CD4-positive, alpha-beta T cell treated with Interleukin-4 for 1 hour (primary cell): Measurements from ENCODE around the gene ATP23.

Experiments used
- DNase-seq, 2 donors: peaks; one replicate each; pipeline ENCODE4 v3.0.0-alpha.2; 2020 to 2022

Gene ATP23

GRCh38 chr12:57909056-57909455 is 32.3 kb upstream of the ATP23 start:
- DNase-seq: no peak

- no peak for DNase-seq
These were observed 31.8 kb upstream of the ATP23 start for GRCh38 chr12:57909611-57910010.

GRCh38 chr12:57918147-57918546 is 23.2 kb upstream of the ATP23 start:
- DNase-seq: no peak

GRCh38 chr12:57927086-57927485 is 14.3 kb upstream of the ATP23 start:
- no peak for DNase-seq

DNA sequence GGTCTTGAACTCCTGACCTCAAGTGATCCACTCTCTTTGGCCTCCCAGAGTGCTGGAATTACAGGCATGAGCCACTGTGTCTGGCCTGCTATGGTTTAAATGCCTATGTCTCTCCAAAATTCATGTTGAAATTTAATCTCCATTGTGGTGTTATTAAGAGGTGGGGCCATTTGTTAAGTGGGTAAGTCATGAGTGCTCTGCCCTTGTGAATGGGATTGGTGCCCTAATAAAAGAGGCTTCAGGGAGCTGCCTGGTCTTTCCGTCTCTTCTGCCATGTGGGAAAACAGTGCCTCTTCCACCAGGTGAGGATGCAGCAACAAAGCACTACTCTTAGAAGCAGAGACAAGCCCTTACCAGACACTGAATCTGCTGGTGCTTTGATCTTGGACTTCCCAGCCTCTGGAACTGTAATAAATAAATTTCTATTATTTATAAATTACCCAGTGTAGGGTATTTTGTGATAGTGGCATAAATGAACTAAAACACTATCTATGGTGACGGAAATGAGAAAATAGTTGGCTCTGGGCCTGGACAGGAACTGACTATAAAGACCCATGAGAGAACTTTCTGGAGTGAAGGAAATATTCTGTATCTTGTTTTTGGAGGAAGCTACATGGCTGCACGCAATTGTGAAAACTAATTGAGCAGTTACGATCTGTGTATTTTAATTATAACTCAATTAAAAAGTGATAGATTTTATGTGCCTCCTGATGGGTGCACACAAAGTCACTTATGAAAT is 12.1 kb upstream of the ATP23 start:
- DNase-seq: no peak

- no peak for DNase-seq
These were observed 6.5 kb upstream of the ATP23 start for GRCh38 chr12:57934819-57935218.

DNA sequence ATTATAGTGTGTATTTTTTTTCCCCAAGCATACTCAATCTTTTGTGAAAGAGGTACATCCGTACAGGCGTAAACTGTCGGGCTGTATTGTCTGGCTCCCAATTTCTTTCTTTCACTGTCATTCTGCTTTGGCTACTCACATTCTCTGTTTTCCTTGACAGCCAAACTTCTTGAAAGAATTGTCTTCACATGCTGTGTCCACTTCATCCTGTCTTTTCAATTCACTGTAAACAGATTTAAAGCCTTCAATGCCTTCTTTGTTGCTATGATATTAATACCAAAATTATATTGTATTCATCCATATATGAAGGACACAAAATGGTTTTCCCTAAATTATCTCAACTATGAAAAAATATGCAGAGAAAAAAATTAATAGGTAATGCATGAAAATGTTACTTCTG is 6.0 kb upstream of the ATP23 start:
- DNase-seq: no peak

DNA sequence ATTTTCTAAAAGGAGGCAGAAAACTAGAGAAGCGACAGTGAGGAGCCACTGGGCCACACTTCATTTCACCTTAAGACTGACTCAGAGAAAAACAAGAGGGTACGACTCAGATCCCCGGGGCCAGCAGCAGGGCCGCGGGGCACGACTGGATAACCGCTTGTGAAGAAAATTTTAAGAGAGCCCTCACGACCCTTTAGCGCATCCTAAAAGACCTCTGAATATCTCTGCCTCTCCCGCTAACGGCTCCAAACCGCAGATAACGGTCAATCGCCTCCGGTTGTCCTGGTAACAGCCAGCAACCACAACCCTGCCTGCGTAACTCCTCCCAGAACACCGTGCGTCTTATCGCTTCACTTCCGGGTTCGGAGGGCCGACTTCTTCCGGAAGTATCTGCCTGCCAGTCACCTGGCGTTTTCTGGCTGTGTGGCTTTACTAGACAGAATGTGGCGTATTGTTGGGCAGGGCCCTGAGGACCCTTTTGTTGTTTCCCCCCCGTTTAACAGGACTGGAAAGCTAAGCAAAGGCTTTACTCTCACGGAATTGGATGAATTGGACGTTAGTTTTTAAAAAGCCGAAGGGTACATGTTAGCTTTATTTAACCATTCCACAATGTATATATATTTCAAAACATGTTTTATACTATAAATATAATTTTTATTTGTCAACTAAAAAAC is 5.4 kb upstream of the ATP23 start:
- peak; percentile 96 to 97 for DNase-seq

- no peak for DNase-seq
These were observed 4.9 kb upstream of the ATP23 start for GRCh38 chr12:57936513-57936883.

- DNase-seq: no peak
These were observed 2.1 kb upstream of the ATP23 start for GRCh38 chr12:57939291-57939690.

GRCh38 chr12:57940052-57940914 is 1.1 kb upstream of the ATP23 start:
- DNase-seq: peak in 1 of 2 donors; percentile 18

GRCh38 chr12:57940915-57941164 is 527 bp upstream of the ATP23 start:
- DNase-seq: no peak

DNA sequence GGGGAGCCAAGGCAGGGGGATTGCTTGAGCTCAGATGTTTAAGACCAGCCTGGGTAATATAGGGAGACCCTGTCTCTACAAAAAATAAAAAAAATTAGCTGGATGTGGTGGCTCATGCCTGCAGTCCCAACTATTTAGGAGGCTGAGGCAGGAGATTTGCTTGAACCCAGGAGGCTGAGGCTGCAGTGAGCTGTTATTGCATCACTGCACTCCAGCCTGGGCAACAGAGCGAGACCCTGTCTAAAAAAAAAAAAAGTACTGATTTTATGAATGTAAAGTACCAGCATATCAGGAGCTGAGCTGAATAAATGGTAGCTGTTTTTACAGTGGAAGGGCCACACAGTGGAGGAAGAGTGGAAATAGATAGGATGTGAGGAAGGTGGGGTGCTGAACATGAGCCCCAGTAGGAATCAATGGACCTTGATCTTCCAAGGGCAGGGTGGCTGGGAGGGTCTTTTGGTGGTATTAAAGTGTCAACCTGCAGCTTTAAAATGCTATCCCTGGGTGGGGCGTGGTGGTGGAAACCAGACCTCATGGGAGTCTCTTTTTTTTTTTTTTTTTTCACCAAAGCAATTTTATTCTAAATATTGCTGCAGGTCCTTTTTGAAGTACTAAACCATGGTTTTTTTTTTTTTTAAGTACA is 2.2 kb downstream of the ATP23 start:
- no peak for DNase-seq

- DNase-seq: no peak
These were observed 3.1 kb downstream of the ATP23 start for GRCh38 chr12:57944313-57945023.

DNA sequence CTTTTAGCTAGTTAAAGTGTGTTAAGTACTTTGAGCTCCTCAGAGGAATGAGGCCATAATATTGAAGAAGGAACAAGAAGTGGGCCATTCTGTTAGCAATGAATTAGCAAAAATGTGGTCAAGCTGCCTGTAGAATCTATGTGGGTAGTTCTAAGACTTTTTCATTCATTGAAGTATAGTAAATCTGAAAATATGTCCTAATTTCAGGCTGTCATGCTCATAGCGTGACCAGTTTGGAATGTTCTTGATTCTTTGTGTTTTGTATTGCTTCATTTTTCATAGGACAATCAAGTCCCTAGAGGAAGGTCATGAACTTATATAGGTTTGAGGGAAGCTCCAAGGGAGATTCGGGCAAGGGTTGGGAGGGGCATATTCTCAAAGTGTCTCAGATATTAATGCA is 11.4 kb downstream of the ATP23 start:
- DNase-seq: no peak

DNA sequence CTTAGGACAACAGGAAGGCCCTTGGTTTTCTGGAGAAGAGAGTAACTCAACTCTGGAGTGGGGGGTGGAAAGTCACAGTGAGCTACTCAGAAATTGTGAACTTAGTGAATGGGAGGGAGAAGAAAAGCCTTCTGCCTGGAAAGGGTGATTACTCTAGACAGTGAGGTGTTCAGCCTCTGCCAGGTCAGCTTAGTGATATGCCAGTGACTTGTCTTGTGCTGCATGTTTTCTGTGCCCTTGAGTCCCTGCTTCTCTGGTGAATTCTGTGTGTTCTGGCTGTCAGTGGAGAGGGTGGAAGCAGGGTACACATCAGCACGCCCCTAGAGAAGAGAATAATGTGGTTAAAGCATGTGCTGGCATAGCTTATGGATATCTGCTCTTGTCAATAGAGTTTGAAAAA is 13.4 kb downstream of the ATP23 start:
- no peak for DNase-seq

DNA sequence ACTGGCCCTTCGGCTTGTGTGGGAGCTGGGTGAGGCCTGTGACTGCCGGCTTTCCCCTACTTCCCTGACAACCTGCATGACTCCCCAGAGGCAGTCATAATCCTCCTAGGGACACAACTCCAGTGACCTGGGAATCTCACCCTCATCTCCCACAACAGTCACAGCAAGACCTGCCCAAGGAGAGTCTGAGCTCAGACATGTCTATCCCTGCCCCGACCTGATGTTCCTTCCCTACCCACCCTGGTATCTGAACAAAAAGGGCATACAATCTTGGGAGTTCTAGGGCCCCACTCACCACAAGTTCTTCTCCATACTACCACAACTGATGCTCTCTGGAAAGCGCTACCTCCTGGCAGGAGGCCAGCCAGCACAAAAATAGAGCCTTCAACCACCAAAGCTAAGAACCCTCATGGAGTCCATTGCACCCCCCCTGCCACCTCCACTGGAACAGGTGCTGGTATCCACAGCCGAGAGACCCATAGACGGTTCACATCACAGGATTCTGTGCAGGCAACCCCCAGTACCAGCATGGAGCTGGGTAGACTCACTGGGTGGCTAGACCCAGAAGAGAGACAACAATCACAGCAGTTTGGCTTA is 16.8 kb downstream of the ATP23 start:
- DNase-seq: no peak

DNA sequence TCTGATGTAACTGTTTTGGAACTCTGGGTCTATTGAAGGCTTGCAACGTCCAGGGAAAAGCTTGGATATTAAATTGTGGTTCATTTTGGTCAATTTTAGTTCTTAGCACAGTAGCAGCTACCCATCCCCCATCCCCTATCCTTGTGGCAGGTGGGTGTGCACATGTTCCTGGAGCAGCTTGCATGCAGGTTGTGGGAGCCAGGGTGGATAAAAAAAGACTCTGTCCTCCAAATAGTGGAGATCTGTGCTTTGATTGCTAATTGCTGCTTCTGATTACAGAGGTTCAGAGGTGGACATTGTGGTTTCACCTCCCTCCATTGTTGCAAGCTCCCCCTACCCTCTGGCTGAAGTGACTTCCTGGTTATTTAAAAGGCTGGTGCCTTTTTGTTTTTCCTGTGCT is 23.1 kb downstream of the ATP23 start:
- DNase-seq: no peak

GRCh38 chr12:57965766-57966165 is 24.4 kb downstream of the ATP23 start:
- DNase-seq: no peak

DNA sequence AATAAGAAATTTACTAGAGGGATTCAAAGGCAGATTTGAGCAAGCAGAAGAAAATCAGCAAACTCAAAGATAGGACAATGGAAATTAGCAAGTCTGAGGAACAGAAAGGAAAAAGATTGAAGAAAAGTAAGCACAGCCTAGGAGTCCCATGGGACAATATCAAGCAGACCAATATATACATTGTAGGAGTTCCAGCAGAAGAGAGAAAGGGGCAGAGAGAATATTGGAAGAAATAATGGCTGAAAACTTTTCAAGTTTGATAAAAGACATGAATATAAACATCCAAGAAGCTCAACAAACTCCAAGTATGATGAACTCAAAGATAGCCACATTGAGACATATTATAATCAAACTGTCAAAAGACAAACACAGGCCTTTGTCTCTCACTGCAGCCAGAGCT is 25.2 kb downstream of the ATP23 start:
- no peak for DNase-seq

- DNase-seq: peak in 1 of 2 donors; percentile 5
These were observed 41.9 kb downstream of the ATP23 start for GRCh38 chr12:57983146-57983857.
